GM18861 (cell line): ENCODE data around the gene CLIP2.
"Not testable (repeated sequence)": the region's sequence is repeated elsewhere in the genome, so short reads cannot be mapped to it uniquely, and the experiment has no call there.

Experiments
- ATAC-seq: cut with Tn5 transposase; IDR thresholded peaks from one replicate; pipeline ENCODE4 v1.9.1; 2021; ENCODE audit not compliant: unreplicated experiment

The CLIP2 gene

GRCh38 chr7:74401137-74401859, 112.1 kb downstream of the CLIP2 start:
- no peak for ATAC-seq

DNA sequence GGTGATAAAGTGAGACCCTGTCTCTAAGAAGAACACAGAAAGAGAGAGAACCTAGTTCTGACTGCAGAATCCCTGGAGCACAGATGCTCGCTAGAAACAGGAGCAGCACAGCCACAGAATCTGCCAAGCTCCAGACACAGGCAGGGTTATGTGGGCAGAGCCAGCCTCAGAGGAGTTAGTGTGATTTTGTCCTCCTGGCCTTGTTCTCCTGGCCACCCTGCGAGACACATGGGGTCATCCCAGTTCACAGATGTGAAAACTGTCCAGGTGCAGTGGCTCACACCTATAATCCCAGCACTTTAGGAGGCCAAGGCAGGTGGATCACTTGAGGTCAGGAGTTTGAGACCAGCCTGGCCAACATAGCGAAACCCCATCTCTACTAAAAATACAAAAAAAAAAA, 113.5 kb downstream of the CLIP2 start:
- not testable (repeated sequence) for ATAC-seq

DNA sequence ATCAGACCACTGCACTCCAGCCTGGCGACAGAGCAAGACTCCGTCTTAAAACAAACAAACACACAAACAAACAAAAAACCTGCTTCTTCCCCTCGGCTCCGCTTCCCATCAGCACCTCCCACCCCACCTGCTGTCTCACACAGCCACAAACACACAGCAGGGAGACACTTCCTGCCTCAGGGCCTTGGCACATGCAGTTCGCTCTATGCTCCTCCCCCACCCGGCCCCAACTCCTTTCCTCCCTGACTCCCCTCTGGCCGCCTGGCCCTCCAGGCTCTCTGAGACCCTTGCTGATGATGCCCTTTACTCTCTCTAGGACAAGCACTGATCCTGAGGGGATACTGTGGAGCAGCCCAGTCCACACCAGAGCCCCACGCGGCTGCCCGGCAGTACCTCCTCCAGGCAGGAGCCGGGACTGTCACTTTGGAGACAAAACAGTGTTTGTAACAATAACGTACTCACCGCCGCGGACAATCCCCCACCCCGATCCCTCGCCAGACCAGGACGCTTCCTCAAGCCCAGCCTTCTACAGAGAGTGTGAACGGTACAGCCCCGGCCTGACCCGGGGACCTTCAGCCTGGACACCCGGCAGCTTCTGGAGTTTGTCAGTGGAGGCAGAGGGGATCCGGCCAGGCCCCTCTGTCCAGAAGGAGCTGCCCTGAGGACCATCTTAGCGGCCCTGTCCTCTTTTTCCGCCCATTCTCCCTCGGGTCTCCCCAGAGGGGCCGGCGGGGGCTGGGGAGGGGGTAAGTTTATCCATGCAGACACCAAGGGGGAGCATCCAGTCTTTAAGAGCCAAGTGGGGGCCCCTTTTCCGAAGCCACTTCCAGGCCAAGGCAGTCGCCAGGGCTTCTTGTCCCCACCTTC, 114.5 kb downstream of the CLIP2 start:
- ATAC-seq: no peak

DNA sequence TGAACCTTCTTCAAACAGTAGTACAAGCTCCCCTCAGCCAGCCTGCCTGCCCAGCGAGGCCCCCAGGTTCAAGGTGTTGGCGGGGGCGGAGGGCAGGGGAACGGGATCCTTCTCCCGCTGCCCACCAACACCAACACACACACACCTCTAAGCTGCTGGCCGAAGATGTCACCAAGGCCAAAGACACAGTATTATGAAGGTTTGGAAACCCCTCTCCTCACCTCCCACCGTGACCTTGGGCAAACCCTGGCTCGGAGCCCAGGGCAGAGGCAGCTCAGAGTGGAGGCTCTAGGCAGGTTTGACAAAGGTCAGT, 115.1 kb downstream of the CLIP2 start:
- no peak for ATAC-seq

DNA sequence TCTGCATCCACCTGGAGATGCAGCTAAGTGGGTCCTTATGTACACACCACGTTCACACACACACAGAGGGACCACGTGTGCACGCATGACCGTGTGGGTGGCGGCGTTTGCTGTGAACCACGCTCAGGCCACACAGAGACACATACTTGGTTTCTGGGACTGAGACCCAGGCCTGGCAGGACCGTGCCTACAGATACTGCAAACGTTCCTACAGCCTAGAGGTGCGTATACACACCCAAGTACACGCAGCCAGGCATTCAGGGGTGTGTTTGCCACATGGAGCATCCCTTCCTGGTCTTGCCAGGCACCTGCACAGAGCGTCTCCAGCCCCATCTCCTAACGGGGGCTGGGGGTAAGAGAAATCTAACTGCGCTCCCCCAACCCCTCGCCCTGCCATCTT, 115.5 kb downstream of the CLIP2 start:
- no peak for ATAC-seq

DNA sequence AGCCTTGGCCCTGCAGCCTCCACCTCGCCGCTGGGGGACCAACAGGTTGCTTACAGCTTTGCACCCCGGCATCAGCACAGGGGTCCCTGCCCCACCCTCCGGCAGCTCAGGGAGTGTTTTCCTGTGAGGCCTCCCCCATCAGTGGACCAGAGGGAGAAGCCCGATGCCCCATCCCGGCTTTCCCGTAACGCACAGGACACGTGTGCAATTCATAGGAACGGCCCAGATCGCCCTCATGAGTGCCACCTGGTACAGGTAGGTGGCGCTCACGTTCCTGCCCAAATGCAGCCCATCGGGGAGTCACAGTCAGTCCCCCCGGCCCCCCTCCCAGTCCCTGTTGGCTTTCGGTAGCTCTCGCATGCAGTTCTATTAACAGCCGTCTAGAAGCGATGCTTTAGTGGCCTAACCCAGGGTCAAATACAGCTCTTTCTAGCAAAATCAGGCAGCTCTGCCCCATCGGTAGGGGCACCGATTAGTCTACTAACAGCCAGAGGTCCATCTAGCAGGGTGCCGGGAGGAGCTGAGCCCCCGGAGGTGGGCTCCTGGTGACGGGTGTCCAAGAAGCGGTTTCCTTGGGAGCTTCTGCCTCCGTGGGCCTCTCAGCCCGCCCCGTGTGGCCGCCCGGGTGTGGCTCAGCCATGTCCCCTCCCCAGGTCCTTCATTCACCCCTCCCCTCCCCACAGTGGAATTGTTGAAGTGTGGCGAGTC, 116.1 kb downstream of the CLIP2 start:
- ATAC-seq: no peak

DNA sequence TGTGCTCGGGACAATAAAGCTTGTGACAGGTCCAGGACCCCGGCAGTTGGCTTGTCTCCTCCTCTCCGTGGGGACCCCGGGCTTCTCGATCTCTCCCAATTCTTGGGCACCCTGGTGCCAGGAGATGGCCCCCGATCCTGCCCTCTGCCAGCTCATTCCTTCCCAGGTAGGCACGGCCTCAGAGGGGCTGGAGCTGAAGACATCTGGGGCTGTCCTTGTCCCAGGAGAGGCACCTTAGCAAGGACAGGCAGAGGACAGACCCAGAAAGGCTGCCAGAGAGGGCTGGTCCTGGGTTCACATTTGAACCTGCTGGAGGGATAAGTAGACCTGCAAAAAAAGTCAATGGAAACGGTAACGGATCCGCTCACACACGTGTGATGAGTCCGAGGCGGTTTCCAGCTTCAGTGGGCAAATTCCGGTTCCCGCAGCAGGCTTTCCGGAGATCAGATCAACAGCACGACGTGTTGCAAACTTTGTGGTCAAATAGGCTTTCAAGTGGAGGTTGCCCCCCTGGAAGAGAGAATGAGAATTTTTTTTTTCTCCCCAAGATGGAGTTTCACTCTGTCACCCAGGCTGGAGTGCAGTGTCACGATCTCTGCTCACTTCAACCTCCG, 116.8 kb downstream of the CLIP2 start:
- no peak for ATAC-seq

DNA sequence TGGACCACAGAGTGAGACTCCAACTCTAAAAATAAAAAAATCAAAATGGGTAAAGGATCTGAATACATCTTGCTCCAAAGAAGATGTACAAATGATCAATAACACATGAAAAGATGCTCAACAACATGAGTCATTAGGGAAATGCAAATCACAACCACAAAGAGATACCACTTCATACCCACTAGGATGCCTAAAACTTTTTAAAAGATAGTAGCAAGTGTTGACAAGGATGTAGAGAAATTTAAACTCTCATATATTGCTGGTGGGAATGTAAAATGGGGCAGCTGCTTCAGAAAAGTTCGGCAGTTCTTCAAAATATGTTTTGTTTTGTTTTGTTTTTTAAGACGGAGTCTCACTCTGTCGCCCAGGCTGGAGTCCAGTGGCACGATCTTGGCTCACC, 118.8 kb downstream of the CLIP2 start:
- ATAC-seq: no peak

GRCh38 chr7:74409571-74409970, 120.4 kb downstream of the CLIP2 start:
- ATAC-seq: no peak

DNA sequence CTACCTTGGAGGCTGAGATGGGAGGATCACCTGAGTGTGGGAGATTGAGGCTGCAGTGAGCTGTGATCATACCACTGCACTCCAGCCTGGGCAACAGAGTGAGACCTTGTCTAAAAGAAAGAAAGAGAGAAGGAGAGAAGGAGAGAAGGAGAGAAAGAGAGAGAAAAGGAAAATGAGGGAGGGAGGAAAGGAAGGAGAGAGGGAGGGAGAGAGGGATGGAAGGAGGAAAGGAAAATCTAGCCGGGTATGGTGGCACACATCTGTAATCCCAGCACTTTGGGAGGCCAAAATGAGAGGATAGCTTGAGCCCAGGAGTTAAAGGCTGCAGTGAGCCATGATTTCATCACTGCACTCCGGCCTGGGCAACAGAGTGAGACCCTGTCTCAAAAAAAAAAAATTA, 121.6 kb downstream of the CLIP2 start:
- no peak for ATAC-seq

DNA sequence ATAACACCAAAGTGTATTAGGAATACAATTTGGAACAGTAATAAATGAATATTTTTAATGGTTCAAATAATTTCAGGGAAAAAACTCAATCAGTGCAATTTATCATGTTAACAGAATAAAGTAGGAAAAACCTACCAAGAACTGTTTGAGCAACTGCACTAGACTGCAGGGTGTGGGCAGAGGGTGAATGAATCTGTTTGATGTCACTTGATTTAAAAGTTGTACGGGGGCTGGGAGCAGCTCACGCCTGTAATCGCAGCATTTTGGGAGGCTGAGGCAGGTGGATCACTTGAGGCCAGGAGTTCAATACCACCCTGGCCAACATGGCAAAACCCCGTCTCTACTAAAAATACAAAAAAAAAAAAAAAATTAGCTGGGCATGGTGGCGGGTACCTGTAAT, 122.4 kb downstream of the CLIP2 start:
- ATAC-seq: not testable (repeated sequence)

DNA sequence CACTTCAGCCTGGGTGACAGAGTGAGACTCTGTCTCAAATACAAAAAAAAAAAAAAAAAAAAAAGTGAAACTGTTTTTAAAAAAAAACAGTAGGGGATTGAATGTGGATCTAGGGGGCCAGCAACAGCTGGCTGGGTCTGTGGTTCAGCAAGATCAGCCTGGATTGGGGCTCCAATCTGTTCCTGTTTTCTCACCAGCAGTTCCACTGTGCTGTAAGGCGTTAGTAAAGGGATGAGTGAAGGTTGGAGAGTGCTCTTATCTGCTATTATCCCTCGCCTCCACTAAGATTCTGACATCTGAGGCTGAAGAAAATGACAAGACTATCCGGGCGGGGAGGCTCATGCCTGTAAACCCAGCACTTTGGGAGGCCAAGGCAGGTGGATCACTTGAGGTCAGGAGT, 122.8 kb downstream of the CLIP2 start:
- no peak for ATAC-seq

DNA sequence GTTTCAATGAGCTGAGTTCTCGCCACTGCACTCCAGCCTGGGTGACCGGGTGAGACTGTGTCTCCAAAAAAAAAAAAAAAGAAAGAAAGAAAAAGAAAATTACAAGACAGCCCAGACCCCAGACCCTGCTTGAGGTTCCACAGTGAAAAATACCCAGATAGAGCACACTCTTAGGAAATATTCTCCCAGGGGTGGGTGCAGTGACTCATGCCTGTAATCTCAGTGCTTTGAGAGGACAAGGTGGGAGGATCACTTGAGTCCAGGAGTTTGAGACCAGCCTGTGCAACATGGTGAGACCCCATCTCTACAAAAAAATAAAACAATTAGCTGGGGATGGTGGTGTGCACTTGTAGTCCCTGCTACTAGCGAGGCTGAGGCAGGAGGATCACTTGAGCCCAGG, 123.4 kb downstream of the CLIP2 start:
- no peak for ATAC-seq

DNA sequence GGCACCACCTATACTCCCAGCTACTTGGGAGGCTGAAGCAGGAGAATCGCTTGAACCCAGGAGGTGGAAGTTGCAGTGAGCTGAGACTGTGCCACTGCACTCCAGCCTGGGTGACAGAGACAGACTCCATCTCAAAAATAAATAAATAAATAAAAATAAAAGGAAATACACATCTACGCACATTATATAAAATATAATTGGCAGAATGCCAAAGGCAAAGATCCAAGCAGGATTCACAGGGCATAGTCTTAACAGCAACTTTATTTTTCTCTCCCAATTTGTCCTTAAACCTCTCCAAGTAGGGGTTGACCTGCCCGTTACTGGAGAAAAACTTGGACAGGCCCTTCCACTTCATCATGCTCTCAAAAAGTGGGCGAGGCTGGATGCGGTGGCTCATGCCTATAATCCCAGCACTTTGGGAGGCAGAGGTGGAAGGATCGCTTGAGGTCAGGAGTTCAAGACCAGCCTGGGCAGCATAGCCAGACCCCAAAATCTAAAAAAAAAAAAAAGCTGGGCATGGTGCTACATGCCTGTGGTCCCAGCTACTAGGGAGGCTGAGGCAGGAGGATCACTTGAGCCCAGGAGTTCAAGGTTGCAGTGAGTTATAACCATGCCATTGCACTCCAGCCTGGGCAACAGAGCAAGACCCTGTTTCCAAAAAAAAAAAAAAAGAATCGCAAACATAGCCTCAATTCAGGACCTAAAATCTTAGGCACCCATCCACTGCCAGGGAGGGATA, 125.6 kb downstream of the CLIP2 start:
- not testable (repeated sequence) for ATAC-seq

- no peak for ATAC-seq
Measured at GRCh38 chr7:74417419-74417971, 128.3 kb downstream of the CLIP2 start.

- no peak for ATAC-seq
Measured at GRCh38 chr7:74418076-74418475, 128.9 kb downstream of the CLIP2 start.

GRCh38 chr7:74418538-74418937, 129.3 kb downstream of the CLIP2 start:
- no peak for ATAC-seq

- ATAC-seq: not testable (repeated sequence)
Measured at GRCh38 chr7:74419232-74419631, 130.0 kb downstream of the CLIP2 start.

DNA sequence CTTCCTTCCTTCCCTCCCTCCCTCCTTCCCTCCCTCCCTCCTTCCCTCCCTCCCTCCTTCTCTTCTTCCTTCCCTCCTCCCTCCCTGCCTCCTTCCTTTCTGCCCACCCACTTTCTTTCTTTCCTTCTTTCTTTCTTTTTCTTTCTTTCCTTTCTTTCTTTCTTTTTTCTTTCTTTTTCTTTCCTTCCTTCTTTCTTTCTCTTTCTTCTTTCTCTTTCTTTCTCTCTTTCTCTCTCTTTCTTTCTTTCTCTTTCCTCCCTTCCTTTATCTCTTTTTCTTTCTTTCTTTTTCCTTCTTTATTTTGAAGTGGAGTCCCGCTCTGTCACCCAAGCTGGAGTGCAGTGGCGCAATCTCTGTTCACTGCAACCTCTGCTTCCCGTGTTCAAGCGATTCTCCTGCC, 130.8 kb downstream of the CLIP2 start:
- no peak for ATAC-seq

DNA sequence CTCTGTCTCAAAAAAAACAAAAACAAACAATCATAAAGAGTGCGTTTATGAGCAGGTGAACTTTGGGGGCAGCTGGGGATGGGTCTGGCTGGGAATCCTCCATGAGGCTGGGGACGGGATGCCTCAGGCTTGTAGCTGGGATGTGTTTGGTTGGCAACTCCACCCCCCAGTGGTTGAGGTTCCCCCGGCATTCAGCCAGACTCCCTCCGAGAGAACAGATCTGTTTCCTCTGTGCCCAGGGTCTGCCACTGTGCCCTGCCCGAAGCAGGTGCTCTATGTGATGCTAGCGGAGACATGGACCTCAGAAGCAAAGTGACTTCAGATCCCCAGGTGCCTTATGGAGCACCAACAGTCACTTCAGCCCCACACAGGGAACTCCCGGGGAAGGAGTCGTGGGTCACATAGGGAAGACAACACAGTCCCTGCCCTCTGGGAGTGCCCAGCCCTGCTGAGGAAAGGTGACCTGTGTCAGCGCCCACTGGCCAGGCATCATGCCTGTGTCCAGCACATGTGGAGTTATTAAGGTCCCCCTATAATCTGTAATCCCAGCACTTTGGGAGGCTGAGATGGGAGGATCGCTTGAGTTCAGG, 135.2 kb downstream of the CLIP2 start:
- ATAC-seq: no peak
